ENCODE data around the gene SS18L1. TPM values are rescaled to one million over a fixed set of nuclear protein-coding genes. Genes with fewer than 3 reads are reported as not detected.

SS18L1 gene
- polyA plus RNA-seq, 1 of the 3 experiments (the other 2 are of a cell fraction): 10.7 TPM

DNA sequence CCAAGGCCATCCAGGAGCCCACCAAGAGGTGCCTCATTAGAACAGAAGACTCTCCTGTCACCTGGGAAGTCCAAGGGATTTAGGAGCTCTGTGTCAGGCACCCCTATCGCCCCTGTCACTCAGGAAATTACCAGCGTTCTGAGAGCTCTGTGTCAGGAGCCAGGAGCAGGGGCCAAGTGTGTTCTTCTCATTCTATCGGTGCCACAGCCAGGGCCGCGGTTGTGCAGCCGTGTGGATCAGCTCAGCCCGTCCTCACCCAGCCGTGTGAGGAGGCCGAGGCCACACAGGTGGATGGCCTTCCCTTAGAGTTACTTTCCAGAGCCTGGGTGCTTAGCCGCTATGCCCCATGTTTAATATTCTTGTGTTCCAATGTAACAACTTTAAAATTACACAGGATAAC is 49.1 kb downstream of the SS18L1 start (continued):
- TF ChIP-seq, protein P1, sequence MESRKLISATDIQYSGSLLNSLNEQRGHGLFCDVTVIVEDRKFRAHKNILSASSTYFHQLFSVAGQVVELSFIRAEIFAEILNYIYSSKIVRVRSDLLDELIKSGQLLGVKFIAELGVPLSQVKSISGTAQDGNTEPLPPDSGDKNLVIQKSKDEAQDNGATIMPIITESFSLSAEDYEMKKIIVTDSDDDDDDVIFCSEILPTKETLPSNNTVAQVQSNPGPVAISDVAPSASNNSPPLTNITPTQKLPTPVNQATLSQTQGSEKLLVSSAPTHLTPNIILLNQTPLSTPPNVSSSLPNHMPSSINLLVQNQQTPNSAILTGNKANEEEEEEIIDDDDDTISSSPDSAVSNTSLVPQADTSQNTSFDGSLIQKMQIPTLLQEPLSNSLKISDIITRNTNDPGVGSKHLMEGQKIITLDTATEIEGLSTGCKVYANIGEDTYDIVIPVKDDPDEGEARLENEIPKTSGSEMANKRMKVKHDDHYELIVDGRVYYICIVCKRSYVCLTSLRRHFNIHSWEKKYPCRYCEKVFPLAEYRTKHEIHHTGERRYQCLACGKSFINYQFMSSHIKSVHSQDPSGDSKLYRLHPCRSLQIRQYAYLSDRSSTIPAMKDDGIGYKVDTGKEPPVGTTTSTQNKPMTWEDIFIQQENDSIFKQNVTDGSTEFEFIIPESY (IDR thresholded peaks at IDR 0.05; ENCODE audit: borderline replicate concordance, low read depth): no peak
- TF ChIP-seq NFIC (IDR thresholded peaks at IDR 0.05; ENCODE audit: borderline replicate concordance): no peak
- TF ChIP-seq, protein P2, sequence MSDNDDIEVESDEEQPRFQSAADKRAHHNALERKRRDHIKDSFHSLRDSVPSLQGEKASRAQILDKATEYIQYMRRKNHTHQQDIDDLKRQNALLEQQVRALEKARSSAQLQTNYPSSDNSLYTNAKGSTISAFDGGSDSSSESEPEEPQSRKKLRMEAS (IDR thresholded peaks at IDR 0.05; ENCODE audit: low read depth): no peak
- TF ChIP-seq RFX5 (IDR thresholded peaks at IDR 0.05; ENCODE audit: low read length): no peak
- no peak for TF ChIP-seq CHD2 (IDR thresholded peaks at IDR 0.05; ENCODE audit: low read length, partially characterized antibody)

DNA sequence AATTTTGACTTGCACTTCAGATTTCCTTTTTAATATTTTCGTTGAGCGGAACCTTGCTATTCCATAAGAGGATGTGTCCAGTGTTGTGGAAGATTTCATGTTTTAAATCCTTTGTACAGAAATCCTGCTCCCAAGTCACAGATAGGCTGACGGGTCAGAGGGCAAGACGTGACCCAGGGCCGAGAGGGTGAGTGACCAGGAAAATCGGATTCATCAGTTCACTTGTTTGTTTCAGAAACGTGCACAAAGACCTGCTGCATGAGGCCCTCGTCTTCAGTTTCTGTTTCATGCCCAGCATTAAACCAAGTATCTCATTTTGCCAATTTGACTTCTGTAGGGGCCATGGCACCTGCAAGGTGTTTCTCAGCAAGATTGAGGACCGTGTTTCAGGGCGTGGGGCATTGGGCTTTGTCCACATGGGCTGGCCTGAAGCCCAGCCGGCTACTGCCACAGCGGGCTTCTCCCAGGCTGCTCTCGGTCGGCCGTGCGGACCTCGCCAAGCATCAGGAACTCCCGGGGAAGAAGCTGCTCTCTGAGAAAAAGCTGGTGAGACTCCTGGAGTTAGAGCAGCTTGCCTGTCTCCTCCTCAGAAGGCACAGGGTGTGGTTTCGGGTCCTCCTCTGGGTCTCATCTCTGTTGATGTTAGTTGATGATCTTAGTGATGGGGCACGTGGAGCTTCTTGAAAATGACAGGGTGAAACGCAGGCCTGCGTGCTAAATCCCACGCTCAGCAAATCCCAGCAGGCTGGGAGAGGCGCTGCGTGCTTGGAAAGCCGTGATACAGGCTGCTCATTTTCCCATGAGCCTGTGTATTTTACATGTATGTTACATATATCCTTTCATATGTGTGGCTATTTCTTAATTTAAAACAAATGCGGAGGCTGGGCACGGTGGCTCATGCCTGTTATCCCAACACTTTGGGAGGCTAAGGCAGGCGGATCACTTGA is 49.8 kb downstream of the SS18L1 start:
- Histone ChIP-seq H3K79me2 (ENCODE audit: insufficient read depth) (peaks cover 40% of the 10 kb centered on the region), H4K20me1 (ENCODE audit: insufficient read depth) (peaks cover 4% of the 10 kb centered on the region; the same call in 1 of the 2 replicates), H2AFZ (ENCODE audit: low read depth) (no peak overlapping the region), H3K4me1 (ENCODE audit: control insufficient read depth in 1 of 2, insufficient read depth in 2 of 2, low read depth in 1 of 2, low read length in 1 of 2) (no peaks in the 10 kb centered on the region), H3K27ac (ENCODE audit: low read depth in 2 of 2, low read length in 1 of 2) (no peak overlapping the region), H3F3A (replicated peaks; ENCODE audit: insufficient read depth) (no peaks in the 10 kb centered on the region), H3K27me3 (ENCODE audit: insufficient read depth) (no peaks in the 10 kb centered on the region), H3K36me3 (replicated peaks in 1 of 2; ENCODE audit: control insufficient read depth in 1 of 2, insufficient read depth in 2 of 2, low read length in 1 of 2) (peaks cover 23 to 42% of the 10 kb centered on the region in 2 experiments), H3K4me3 (ENCODE audit: low read depth in 2 of 2, low read length in 1 of 2) (no peak overlapping the region), H3K4me2 (no peak overlapping the region), H3K9me2 (no peaks in the 10 kb centered on the region), H3K9ac (no peak overlapping the region), H3K9me3 (no peaks in the 10 kb centered on the region)
- CTCF ChIA-PET: no interaction called here
- POLR2A ChIA-PET: no interaction called here
- no peak for DNase-seq
- WGBS (ENCODE audit: low lambda C conversion rate): 91% methylated on average over 29 of the region's 29 CpGs
- TF ChIP-seq MEF2A (IDR thresholded peaks at IDR 0.05; ENCODE audit: borderline replicate concordance, low read depth): no peak
- no peak for TF ChIP-seq CHD2 (IDR thresholded peaks at IDR 0.05; ENCODE audit: low read length, partially characterized antibody)
- no peak for TF ChIP-seq FOSL2 (IDR thresholded peaks at IDR 0.05; ENCODE audit: borderline replicate concordance, low read depth)
- no peak for TF ChIP-seq NFIC (IDR thresholded peaks at IDR 0.05; ENCODE audit: borderline replicate concordance)
- TF ChIP-seq EZH2phosphoT487 (IDR thresholded peaks at IDR 0.05; ENCODE audit: borderline replicate concordance, low read depth): no peak
- TF ChIP-seq, protein P3, sequence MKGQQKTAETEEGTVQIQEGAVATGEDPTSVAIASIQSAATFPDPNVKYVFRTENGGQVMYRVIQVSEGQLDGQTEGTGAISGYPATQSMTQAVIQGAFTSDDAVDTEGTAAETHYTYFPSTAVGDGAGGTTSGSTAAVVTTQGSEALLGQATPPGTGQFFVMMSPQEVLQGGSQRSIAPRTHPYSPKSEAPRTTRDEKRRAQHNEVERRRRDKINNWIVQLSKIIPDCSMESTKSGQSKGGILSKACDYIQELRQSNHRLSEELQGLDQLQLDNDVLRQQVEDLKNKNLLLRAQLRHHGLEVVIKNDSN (IDR thresholded peaks at IDR 0.05; ENCODE audit: borderline replicate concordance, low read depth): no peak
- no peak for TF ChIP-seq NRF1 (IDR thresholded peaks at IDR 0.05; ENCODE audit: low read depth, low read length)

All from SK-N-SH (cell line).